ENCODE measurements around the gene TTC8.

TTC8 gene

DNA sequence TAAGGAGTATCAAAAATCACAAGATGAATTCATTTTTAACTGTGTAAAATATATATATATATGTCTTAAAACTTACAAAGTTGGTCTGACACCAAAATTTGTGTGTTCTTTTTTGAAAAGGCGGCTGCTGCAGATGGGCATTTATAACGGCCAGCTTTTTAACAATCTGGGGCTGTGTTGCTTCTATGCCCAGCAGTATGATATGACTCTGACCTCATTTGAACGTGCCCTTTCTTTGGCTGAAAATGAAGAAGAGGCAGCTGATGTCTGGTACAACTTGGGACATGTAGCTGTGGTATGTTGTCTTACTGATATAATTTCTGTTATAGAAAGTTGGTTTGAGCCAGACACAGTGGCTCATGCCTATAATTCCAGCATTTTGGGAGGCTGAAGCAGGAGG, 47.0 kb downstream of the TTC8 start:
- DNase-seq: no peak

DNA sequence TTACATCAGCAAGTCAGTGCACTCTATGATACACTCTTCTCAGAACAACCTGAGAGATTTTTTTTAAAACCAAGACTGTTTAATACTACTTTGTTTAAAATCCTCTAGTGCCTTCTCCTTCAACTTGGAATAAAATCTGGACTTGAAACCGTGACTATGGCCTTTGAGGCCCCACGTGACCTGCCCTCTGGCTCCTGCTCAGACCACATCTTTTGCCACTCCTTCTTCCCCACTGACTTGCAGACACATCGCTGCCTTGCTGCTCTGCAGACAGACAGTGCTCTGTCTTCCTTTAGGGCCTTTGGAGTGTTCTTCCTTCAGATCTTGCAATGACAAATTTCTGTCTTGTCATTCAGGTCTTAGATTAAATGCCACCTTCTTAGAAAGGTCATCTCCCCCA, 48.5 kb downstream of the TTC8 start:
- no peak for DNase-seq

DNA sequence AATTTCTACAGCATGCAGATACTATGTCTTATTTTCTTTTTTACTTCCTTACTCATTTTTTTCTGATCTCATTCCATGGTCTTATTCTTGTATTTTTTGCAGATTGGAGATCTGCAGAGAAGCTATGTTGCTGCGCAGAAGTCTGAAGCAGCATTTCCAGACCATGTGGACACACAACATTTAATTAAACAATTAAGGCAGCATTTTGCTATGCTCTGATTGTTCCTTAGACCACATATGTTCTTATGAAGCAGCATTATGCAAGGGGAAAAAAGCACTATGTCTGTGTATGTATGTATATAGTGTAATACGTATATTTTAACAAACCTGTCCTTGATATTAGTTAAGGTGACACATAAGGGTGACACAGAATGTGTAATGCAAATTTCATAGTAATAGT, 52.7 kb downstream of the TTC8 start:
- no peak for DNase-seq

GRCh38 chr14:88879022-88879421, 54.6 kb downstream of the TTC8 start:
- DNase-seq: no peak

- no peak for DNase-seq
Observed at GRCh38 chr14:88882236-88882635, 57.8 kb downstream of the TTC8 start.

GRCh38 chr14:88895116-88895515, 70.7 kb downstream of the TTC8 start:
- DNase-seq: no peak

DNA sequence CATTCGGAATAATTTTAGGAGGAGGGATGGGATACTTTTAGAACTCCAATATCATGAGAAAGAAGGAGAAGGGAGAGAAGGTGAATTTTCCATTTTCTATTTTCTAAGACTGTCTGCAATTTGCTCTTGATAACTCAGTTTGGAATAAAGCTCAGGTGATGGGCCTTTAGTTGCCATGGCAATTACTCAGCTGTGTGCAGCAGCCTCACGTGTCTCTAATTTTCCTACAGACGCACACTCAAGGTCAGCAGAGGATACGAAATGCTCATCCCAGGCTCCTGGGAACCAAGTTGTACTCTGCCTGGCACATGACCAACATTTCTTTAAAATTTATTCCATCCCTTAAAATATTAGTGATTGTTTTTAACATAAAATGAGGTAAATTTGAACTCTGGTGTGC, 76.7 kb downstream of the TTC8 start:
- DNase-seq: no peak

DNA sequence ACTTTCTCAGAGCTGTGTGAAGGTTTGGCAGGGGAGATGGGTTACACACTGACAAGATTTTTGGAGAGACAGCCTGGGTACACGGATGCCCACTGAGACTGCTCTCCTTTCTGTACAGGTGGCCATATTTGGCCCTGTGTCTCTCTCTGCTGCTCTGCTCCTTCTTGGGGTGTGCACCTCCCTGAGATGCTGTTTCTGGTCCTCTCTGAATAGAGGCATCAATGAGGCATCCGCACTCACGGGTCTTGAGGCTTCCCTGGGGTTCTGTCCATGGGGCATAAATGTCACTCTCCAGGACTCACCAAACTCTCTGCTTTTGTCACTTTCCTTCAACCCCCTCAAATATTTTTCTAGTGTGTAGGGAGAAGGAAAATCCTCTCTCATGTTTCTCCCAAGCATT, 77.5 kb downstream of the TTC8 start:
- DNase-seq: no peak

DNA sequence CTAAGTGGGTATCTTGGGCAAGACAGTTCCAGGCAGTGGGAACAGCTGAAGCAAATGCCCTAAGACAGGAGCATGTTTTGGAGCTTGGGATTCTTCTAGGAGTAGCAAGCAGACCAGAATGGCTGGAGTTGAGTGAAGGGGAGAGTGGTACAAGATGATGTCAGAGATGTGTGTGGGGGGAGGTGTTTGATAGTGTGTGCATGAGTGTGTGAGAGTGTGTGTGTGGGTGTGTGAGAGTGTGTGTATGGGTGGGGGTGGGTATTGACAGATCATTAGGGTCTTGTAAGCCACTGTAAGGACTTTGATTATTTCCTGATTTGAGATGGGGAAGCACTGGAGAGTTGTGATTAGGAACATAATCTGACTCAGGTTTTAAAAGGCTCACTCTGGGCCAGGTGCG, 78.4 kb downstream of the TTC8 start:
- DNase-seq: no peak

DNA sequence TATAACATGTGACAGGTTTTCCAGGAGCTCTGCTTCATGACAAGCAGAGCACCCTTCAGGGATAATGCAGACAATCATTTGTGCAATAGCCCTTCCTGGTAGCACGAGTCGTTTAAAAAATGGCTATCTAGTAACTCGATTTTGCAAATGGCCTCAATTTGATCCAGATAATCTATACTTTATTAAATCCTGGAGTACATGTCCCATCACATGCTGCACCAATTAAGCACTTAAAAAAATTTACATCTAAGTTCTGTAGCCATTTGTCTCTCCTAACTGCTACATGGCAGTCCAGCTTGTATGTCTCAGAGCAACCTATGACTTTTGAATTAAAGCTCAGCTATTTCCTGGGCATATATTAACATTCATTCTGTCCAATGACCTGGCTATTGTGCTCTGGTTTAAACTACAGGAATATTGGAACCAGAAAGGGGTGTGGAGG, 79.8 kb downstream of the TTC8 start:
- DNase-seq: no peak

DNA sequence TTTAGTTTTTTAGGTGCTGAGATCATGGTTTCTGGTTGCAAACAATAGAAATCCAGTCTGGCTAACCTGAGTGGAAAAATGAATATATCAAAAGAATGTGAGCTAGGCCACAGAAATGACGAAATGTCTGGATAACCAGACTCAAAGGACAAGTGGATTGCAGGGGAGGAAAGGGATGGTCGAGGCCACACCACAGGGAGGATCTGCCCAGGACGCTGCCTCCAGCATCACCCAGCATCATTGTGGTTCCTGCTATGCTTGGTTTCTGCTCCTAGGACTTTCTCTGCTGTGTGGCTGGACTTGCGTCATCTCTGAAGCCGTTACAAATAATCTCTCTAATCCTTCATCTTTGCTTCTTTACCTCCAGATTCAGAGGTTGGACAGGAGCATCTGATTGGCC, 80.4 kb downstream of the TTC8 start:
- DNase-seq: no peak

GRCh38 chr14:88908216-88908615, 83.8 kb downstream of the TTC8 start:
- no peak for DNase-seq

DNA sequence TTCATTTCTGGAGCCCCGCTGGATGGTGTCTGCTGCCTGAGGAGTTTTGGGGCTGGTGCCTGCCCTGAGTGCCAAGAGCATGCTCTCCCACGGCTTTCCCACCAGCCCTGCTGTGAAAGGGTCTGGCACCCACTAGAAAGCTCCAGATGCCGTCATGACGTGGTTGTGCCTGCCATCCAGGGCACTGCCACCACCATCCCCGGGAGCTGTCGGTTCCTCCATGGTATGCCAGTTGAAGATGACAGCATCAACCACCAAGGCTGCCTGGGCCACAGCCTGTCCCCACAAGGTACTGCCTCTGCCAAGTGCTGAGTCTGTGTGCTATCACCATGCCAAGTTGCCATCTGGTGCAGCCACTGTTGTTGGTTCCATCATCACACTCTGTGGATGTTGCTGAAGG, 85.9 kb downstream of the TTC8 start:
- DNase-seq: no peak

DNA sequence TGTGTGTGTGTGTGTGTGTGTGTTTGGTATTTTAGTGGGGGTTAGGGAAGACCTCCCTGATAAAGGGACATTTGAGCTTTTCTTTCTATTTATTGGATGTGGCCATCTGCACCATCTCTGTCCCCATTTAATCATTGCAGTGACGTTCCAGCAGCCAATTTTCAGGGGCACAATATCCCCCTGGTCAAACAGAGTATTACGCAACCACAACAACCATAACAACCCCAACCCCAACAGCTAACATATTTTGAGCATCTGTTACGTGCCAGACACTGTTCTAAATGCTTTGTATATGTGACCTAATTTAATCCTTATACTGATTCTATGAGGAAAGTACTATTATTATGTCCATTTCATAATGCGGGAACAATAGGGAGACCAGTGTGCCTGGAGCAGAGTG, 87.4 kb downstream of the TTC8 start:
- DNase-seq: no peak

DNA sequence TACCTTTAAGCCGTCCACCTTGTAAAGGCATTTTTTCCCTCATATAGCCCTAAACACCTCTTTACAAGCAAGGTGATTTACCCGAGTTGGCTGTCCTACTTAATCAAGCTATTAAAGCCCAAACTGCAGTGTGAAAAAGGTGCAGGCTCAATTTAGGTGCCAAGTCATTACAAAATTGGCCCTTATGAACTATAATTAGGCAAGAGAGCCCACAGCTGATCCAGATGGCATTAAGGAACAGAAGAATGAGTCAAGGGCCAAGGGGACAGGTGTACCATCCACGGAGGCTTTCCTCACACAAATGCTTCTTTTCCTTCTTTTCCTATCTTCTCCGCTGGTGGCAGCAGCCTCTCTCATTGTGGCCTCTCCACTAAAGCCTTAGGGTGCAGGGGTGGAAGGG, 90.5 kb downstream of the TTC8 start:
- no peak for DNase-seq

GRCh38 chr14:88919502-88919901, 95.1 kb downstream of the TTC8 start:
- DNase-seq: no peak
